Colon (tissue), 2 donors: Measurements from ENCODE around the gene DLGAP1.

Source experiments
- FAIRE-seq: peaks from 2 replicates; lab custom pipeline; 2012; peaks lifted over from hg19 to GRCh38; lab: Jason Lieb, UNC
- donor health status: control.
- donor health status: control.

DLGAP1 gene

DNA sequence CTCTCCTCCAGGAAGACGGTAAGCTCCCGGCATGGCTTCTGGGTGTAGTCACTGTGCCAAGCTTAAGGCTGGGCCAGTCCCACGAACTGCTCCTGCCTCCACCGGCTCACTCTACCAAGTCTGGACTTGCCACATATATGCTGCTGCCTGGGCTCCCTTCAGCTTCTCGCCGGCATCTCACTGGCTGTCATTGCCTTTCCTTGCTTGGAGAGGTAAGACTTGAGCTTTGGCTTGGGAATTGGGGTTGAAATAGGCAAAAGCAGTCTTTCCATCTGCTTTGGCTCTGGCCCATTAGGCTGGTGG lies 524.1 kb downstream of the DLGAP1 start:
- no peak for FAIRE-seq

DNA sequence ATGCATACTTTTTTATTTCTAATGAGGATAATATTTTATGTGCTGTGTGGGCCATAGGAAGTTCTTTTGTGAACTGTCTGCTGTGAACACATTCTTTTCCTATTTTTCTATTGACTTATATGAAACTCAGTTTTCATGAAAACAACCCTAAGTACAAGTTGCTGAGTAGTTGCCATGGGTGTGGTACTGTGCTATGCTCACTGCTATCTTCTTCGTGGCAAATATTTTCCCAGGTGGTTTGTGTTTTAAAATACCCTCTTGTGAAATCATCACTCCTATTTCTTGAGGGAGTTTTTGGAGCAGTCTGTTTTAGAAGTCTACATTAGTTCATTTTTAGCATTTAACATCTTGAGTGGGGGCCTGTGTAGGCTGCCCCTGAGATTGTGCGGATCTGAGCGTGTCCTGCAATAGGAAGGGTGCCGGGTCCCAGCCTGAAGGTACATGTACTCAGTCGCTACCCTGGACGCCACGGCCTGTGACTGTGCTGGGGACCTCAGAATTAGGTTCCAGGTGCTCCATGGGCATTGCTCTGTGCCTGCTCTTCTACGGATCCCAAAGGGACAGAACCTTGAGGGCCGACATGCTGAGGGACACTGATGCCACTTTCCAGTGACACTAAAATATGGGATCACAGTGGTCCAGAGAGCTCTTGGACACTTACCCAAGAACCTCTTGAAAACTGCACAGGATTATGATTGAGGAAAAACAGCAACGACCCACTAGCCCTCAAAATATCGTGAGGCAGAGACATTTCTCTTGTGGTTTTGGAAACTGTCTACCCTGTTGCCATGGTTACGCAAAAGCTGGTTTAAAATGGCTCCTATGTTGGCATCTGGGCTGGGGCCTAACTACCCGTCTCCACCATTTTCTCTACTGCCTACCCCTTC lies 524.7 kb downstream of the DLGAP1 start:
- FAIRE-seq, result no peak

DNA sequence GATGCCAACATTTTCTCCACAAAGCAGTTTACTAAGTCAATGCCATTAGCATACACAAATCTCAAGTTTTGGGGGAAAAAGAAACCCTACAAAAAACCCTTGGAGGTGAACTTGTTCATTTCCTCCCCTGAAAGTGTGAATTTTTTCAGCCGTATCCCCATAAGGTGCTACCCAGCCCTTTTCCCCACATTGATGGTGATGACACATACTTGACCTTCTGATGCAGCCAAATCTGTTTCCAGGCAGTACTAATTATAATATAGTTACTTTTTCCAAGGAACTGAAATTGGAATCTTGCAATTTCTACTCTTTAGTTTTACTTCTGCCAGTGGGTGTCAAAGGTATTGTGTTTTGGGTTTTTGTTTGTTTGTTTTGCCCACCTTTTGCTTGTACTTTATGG lies 530.7 kb downstream of the DLGAP1 start:
- FAIRE-seq, result no peak

DNA sequence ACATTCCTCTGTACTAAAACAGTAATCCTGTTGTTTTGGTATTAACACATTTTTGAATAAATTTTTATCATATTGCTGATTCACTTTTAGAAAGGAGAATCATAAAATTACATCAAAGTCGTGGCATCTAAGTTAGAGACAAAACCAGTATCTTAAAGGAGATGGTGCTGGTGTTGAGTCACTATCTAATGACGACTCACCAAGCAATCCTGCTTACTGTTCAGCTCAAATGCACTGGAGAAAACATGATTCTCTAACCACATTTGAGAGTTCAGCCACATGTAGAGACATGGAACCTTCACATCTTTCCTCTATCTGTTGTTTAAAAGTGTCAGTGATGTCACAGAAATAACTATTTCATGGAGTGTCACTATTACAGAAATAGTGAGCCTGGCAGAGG lies 531.4 kb downstream of the DLGAP1 start:
- no peak for FAIRE-seq

DNA sequence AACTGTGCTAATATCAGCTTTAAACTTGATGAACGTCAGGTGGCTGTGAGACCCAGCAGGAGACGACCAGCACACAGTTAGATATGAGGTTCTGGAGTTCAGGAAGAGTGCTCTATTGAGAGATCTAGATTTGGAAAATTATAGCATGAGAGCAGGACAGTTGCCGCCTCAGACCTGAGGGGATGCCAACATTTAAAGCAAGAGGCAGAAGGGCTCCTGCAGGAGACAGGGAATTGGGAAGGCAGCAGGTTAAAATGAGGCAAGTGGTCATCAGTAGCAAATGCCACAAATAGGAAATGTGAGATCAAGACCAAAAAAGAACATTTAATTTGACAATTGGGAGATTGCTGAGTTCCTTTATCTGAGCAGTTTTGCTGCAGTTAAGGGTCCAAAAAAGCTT lies 533.3 kb downstream of the DLGAP1 start:
- no peak for FAIRE-seq

DNA sequence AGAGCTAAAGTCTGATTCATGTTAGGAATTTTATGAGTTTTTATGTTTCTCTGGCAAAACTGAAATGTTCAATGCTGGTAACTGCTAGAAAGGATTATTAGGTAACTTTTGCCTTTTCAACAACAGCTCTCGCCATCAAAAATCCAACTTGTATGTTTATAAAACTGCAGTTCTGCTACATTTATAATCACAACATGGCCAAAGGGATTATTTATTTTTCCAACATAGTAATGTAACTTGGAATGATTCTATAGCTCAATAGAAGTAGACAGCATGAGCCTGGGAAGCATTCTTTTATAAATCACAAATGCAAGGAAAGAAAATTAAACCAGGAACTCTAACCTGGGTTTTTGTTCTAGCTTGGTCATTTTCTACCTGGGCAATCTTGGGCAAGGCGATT lies 534.3 kb downstream of the DLGAP1 start:
- no peak for FAIRE-seq

DNA sequence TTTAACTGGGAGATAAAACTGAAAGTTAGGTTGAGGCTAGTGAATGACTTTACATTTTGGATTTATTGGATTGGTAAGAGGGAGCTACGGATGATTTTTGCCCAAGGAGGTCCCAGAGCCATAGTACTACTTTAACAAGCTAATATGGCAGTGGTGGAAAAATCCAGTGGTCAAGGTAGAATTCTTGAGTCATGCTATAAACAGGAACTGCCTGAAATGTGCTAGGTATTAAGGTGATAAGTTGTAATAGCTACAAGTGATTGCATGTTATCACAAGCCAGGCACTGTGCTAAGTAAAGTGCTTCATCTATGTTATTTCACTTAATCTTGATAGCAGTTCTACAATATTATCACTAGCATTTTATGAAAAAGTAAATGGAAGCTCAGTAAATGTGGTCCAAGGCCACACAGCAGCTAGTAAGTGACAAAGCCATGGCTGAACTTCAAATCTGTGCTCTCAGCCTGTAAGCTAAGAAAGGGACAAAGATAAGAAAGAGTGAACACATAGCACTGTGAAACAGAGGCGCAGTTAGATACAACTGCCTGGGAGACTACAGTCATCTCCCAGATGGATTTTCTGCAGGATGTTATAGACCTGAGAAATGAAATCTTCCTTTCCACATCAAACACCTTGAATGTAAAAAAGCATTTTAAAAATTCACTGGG lies 535.6 kb downstream of the DLGAP1 start:
- FAIRE-seq, result no peak

DNA sequence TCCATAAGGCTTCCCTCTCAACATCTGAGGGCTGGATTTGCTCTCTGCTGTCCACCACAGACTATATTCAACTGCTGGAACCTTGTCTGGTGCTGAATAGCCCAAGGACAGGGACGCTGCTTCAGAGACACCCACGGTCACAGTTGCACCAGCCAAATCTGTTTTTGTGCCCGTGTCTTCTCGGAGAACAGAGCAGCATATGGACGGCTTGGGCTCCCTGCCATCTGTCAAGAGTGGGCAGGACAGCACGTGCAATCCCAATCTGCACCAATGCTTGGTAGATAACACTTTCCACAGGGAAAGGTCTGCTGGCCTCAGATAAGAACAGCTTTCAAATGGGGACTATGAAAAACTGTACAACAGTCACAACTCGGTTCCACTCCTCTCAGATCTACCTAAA lies 539.0 kb downstream of the DLGAP1 start:
- no peak for FAIRE-seq

DNA sequence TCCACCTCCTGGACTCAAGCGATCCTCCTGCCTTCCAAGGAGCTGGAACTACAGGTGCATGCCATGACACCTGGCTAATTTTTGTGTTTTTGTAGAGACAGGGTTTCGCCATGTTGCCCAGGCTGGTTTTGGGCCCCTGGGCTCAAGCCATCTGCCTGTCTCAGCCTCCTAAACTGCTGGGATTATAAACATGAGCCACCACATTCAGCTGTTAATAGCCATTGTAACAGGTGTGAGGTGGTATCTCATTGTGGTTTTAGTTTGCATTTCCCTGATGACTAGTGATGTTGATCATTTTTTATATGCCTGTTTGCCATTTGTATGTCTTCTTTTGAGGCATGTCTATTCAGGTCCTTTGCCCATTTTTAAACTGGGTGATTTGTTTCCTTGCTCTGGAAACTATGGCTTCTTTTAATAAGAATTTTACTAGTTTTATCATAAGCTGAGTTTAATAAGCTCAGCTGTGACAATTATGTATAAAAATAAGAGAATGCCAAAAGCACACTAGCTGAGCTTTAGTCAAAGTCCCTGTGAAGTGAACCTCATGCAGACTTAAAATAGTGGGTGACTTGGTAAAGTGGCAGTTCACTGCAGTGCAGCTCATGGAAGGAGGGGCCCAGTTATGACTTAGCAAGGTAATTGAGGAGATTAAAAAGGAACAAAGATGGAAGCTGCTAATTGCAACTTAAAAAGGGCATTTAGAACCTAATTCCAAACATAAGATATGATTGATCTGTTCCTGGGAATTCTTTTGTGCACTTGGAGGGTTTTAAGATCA lies 540.1 kb downstream of the DLGAP1 start:
- no peak for FAIRE-seq

DNA sequence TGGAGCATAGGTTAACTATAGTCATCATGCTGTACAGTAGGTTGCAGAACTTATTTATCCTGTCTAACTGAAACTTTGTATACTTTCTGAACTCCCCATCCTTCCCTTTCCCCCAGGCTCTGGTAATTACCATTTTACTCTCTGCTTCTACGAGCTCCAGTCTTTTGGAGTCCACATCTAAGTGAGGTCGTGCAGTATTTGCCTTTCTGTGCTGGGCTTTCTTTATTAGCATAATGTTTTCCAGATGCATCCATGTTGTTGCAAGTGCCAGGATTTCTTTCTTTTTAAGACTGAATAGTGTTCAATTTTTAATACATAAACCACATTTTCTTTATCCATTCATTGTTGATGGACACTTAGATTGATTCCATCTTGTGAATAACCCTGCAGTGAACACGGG lies 541.0 kb downstream of the DLGAP1 start:
- FAIRE-seq, result no peak

DNA sequence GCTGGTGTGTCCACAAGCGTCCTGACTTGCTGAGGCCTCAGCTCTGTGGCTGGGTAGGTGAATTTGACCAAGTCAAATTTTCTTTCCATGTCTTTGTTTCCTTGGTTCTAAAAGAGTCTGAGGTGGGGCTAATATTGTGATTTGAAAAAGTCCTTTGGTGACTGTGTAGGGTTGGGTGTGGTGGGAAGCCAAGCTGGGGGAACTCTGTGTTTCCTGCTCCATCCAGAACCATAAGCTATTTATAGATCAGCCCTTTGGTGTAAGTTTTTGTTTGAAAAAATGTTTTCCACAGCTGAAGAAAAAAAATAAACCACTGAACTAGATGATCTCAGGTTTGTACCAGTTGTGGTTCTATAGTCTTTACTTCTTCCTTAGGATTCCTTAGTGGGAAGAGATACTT lies 542.4 kb downstream of the DLGAP1 start:
- FAIRE-seq, result no peak

DNA sequence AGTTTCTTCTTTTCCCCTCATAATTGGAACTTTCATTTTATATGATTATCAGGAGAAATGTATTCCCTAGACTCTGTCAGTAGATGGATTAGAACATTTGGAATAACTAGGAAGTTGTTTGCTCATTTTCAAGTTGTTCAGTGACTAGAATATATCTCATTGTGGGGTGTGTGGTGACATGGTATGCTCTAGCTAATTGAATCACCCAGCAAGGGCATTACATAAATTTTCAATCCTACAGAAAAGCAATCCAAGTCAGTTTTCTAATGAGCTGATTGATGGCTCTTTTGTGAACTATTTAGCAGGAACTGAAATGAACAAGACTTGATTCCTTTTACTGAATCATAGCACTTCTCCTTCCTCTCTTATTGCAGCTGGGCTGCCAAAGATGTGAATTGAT lies 543.7 kb downstream of the DLGAP1 start:
- no peak for FAIRE-seq

DNA sequence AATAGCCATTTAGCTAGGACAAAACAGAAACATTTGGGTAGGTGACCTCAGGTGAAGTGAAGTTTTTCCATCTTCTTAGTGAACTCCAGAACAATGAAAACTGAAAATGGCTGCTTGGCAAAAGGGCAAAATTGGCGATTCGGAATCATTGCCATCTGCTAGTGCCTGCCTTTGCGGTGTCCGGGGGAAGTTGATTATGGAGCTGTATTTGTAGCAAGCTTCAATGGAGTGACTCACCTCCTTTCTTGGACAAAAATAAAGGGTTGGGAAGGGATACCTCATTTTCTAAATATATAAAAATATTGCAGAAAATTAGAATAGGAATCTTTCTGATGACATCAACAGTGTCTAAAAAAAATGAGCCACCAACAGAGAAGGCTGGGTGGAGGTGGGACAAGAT lies 544.6 kb downstream of the DLGAP1 start:
- no peak for FAIRE-seq

DNA sequence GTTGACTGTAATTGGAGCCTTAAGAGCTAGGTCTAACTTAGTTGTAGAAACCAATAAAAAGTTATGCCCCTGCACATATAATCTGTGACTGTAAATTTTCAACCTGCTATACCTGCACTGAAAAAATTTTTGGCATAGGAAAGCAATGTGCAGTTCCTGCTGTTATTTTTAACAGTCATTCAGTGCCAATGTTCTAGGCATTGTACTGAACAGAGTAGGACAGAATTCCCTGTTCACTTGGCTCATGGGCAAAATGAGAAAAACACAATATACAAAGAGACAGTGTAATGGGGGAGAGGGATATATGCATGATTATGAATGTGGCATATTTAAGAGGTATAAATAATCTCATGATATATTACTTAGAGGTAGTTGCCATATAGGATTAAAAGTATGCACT lies 547.2 kb downstream of the DLGAP1 start:
- FAIRE-seq, result no peak

DNA sequence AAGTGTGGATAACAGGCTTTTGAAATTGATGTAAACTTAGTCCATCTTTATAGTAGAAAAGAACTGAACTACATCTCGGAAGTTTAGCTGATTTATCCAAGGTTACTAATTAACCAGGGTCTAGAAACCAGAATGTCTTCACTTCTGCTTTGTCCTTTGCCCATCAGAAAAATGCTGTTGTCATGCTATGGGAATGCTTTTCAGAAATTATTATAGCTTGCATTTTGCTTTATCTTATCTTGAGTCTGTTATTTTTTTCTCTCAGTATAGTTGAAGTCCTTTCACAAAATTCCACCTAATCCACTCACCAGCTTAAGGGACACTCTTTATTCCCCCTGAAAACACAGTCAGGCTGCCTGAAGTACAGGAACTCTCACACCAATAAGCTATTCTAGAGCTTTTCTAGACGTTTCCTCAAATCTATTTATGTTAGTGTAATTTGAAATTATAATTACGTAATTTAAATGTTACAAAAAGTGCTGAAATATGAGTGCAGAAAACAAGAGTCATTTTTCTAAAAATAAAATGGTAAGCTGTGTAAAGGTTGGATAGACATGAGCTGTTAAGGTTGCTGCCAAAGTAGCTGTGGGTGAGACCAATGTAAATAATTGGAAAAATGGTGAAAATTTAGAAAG lies 548.9 kb downstream of the DLGAP1 start:
- no peak for FAIRE-seq

DNA sequence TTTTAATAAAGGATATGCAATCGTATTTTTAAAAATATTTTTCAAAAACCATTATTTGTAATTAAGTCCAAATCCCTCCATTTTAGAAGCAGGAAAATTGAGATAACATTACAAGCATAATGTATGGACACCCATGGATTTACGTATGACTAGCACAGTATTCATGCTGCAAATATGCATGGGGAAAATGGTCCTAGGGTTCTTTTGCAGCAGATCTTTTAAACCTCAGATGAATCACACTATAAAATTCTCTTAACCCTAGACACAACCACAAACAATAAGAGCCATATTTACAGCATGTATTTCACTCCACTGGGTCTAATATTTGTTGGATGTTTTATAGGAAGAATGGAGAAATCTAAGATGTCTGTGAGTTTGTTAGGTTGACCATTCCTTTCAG lies 551.8 kb downstream of the DLGAP1 start:
- FAIRE-seq, result no peak

DNA sequence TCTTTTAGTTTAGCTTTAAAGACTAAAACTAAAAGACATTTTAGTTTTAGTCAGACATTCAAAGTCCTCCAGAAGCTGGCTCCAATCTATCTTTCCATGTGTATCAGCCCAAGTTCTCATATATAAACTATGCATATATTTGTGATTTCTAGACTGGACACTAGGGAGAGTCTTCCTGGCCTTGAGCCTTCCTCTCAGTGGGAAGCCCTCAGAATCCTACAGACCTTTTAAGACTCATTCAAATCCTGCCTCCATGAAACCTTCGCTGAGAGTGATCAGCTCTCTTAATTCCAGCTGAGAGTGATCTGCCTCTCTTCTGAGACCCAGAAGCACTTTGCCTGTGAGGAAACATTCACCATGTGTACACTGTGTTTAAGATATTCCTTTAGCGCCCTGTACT lies 552.4 kb downstream of the DLGAP1 start:
- FAIRE-seq, result no peak

DNA sequence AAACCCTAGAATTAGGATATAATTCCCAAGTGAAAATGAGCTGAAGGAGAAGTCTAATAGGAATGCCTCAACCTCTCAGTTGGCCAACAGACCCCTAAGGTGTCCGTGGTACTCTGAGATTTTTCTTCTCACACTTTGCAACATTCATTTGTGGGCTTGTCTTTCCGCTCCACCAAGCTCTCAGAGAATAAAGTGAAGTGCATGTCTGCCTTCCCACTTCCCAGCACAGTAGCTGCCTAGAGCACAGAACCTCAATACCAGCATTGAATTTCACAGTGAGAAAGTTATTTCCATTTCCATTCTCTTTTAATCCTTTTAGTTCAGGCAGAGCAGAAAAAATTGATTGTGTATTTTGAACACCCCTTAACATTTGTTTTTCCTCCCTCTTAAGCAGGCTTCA lies 553.3 kb downstream of the DLGAP1 start:
- FAIRE-seq, result no peak

DNA sequence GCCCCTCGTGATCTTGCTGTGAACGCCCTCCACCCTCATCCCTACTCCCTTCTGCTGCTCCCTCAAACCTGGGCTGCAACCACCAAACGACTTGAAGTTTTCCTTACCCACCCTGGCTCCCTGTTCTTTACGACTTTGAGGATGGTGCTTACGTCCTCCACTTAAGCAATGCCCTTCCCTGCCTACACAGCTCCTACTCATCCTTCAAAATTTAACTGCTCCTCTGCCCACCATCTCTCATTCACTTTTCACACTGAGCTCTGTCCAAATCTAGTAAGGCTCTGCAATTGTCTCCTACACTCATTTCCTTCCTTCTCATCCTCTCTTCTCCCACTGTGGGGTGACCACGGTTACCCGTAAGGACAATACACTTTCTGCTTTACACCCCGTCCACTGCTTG lies 554.1 kb downstream of the DLGAP1 start:
- no peak for FAIRE-seq

DNA sequence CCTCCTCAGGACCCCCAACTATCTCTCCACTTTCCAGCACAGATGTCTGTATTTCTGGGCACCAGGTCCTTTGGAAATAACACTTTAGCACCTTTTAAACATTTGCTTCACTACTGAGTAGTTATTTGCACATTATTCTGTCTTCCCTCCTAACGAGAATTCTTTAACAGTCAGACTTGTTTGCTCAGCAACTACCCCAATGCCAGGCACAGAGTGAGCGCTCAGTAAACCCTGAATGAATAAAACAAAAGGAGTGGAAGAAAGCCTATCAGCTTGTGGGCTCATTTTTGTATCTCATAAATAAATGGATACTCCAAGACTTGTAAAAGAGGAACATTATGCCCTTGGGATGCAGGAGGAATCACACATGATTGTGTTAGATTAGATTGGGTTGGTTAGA lies 554.8 kb downstream of the DLGAP1 start:
- FAIRE-seq, result no peak

DNA sequence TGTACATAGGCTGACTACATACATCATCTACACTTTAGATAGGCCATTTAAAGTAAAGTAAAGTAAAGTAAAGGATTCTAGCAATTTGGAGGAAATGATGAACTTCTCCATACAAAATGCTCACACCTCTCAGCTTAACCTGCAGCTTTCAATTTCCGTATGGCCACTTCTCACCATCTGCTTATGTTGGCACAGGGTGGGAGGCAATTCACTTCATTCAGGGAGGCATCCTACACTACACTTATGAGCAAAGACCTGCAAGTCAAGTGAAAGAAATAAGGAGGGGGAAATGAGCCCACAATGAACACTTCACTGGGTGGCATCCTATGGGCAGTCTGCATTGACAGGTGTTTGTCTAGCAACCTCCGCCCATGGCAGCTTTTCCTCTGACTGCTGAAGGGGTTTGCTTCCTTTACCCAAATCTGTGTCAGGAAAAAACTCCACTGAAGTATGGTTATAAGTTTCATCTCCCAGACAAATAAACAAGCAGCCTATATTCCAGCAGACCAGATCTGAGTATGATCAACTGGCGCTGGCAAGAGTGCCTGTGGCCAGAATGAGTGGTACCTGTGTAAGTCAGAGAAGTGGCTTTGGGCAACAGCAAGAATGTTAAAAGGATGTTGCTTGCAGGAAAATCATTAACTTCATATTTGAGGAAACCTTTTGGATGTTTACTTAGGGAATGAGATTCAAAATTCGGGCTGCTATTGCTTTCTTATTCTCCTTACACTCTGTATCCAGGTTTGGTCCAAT lies 556.1 kb downstream of the DLGAP1 start:
- FAIRE-seq, result no peak

DNA sequence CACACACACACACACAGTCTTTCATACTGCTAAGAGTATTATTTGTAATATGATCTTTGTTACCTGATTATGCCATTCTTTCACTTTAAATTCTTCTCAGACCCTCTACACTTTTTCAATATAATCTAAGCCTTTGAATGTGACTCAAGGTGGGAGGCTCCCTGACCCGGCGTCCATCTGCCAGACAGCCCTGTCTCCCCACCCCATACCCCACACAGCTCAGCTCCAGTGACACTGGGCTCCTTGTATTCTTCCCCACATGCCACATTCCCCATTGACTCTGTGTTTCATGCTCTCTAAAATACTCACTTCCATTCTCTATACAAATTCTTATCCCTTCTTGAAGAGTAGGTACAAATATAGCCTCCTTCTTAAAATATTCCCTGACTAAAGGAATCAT lies 563.0 kb downstream of the DLGAP1 start:
- no peak for FAIRE-seq
